Stimulated activated CD8-positive, alpha-beta memory T cell treated with anti-CD3 and anti-CD28 coated beads, Interleukin-15, amount 100 ng/mL, for 48 hours (primary cell): ENCODE results near the gene MPP7.

Experiments
- DNase-seq, 2 donors: peaks; one replicate each; pipeline ENCODE4 v3.0.0-alpha.2; 2020; ENCODE audit warnings: low read depth in 2 of 2

Gene MPP7

DNA sequence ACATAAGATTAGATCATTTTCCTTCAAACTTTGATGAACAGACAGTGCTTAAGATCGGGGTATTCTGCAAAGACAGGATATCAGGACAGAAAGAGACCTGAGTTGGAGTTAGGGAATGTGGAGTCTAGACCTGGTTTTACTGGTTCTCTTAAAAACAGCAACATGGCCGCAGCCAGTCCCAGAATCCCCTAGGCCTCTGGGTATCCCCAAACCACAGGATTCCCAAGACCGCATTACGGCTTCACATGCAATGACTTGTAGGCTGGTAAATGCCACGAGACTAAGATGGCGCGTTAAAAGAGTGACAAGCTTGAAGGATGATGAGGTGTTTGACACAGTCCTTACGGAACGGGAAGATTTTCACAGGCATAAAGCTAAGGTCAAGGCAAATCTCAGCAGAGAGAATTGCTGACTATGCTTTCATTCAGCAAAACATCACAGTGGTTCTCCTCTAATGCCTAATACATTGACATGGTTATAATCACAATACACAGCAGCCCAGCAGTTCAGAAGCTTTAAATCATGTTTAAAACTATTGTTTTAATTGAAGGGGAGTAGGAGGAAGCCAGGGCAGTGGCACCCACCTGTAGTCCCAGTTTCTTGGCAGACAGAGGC is 32.9 kb downstream of the MPP7 start:
- no peak for DNase-seq

GRCh38 chr10:28266449-28267224 is 36.2 kb downstream of the MPP7 start:
- DNase-seq, result no peak

DNA sequence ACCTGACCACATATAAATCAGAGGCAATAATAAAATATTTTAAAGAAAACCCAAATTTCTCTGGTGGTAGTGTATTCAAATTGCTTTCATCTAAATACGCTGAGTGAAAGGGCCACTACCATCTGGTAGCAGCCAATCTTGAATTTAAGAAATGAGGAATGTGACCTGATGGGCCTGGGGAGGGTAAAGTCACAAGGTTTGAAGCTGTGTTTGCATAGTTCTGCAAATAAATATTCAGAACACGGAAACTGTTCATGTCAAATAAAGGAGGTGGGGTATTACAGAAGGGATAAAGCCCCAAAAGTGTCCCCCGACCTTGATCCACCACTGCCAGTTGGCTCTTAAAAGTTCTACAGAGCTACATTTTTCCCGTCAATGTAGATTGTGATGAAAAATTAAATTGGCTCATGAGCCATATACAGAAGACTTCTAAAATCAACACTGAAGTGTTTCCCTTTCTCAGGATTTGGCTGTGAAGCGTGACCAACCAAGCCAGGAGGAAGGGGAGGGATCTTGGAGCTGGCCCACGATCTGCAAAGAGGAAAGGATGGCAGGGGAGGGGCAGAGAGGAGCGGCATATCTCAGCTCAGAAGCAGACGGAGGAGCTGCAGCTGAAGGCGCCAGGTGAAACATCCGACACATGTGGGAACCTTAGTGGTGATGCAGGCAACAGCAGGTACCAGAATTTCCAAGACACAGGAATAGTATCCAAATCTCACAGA is 39.6 kb downstream of the MPP7 start:
- DNase-seq, result no peak

GRCh38 chr10:28256776-28257175 is 46.1 kb downstream of the MPP7 start:
- DNase-seq, result no peak

- DNase-seq, result no peak
Observed at GRCh38 chr10:28254290-28254985, 48.4 kb downstream of the MPP7 start.

- no peak for DNase-seq
Observed at GRCh38 chr10:28253169-28253785, 49.6 kb downstream of the MPP7 start.
